Central memory CD8-positive, alpha-beta T cell (primary cell): Measurements from ENCODE around the gene LRRC28.
"Not testable (repeated sequence)": the region's sequence is repeated elsewhere in the genome, so short reads cannot be mapped to it uniquely, and the experiment has no call there.

ENCODE experiments used
- ATAC-seq: fragments of 150-1000 bp; cut with Tn5 transposase; replicated peaks from 2 replicates; pipeline ENCODE4 v1.10.0; 2022; ENCODE audit warnings: mild to moderate bottlenecking, moderate FRiP score, moderate number of reproducible peaks; ENCODE audit not compliant: poor library complexity, severe bottlenecking; ENCODE audit errors: extremely low read depth
- DNase-seq, 2 donors: peaks; one replicate each; pipeline ENCODE4 v3.0.0; 2021; ENCODE audit warnings: low spot score in 2 of 2
- H3K27ac Mint-ChIP-seq: one replicate; pipeline ENCODE4 v1.8.0; 2022; ENCODE audit warnings: low read depth, mild to moderate bottlenecking, moderate library complexity, mixed read lengths
- H3K27me3 Mint-ChIP-seq: one replicate; pipeline ENCODE4 v1.8.0; 2022; ENCODE audit warnings: mixed read lengths
- H3K36me3 Mint-ChIP-seq: one replicate; pipeline ENCODE4 v1.8.0; 2022; ENCODE audit warnings: mild to moderate bottlenecking, moderate library complexity, mixed read lengths; ENCODE audit not compliant: insufficient read depth
- H3K4me1 Mint-ChIP-seq: one replicate; pipeline ENCODE4 v1.8.0; 2022; ENCODE audit warnings: mixed read lengths
- H3K4me3 Mint-ChIP-seq: one replicate; pipeline ENCODE4 v1.8.0; 2022; ENCODE audit warnings: mild to moderate bottlenecking, moderate library complexity, mixed read lengths
- H3K9me3 Mint-ChIP-seq: one replicate; pipeline ENCODE4 v1.8.0; 2022; ENCODE audit warnings: mixed read lengths

LRRC28 gene

GRCh38 chr15:99401216-99401615 lies 149.9 kb downstream of the LRRC28 start:
- not testable (repeated sequence) for H3K36me3 Mint-ChIP-seq, H3K4me3 Mint-ChIP-seq, DNase-seq, H3K4me1 Mint-ChIP-seq, H3K9me3 Mint-ChIP-seq, H3K27ac Mint-ChIP-seq, ATAC-seq
- peaks cover 48% of the 10 kb centered on the region for H3K27me3 Mint-ChIP-seq

DNA sequence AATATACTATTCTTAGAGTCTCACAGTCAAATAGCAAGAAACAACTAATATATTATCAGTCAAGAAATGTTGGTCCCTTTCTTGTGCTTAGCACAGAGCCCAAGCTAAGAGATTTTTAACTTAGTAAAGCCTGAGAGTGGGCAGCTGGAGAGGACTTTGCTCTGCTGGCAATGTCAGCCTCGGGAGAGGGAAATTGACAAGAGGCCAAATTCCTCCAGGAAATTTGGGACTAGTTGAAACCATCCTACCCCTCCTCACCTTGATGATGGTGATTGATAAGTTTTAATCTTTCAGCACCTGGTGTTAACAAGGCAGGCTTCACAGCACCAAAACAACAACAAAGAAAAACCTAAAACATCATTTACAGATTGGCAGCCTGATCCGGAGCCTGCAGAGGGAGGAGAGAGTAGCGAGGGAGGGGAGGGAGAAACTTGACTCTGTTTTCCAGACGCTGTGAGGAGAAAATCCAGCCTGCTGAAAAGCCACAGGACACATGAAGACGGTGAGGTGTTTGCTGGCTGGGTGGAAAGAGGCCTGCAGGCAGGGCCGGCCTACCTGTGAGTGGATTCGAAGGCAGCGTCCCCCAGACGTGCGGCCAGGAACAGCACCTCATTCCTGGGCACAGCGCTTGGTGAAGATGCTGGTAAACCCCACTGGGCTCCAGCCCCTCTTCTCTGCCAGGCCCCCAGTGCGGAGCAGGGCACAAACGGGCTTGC lies 150.9 kb downstream of the LRRC28 start:
- Mint-ChIP-seq H3K27ac (no peak overlapping the region), H3K36me3 (no peaks in the 10 kb centered on the region), H3K4me1 (no peaks in the 10 kb centered on the region), H3K4me3 (no peak overlapping the region), H3K9me3 (no peaks in the 10 kb centered on the region), H3K27me3 (peaks cover 48% of the 10 kb centered on the region)
- DNase-seq (no peak), ATAC-seq (no peak)

DNA sequence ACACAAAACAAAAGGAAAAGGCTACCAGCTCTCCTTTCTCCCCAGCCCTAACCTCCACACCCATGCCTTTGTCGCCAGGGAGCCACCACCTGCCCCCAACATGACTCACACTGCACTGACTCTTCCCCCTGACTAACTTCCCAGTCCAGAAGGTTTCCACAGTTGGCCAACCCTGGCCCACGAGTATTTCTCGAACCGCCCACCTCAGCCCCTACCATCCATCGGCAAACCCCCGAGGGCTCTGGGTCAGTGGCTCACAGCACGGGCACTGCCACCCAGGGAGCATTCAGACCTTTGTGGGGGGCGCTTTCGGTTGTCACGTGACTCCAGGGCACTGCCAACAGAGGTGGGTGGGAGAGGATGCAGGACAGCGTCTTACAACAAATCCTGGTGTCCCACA lies 152.3 kb downstream of the LRRC28 start:
- Mint-ChIP-seq H3K27me3 (peaks cover 46% of the 10 kb centered on the region), H3K4me1 (no peaks in the 10 kb centered on the region), H3K27ac (peak overlapping the region; percentile 57), H3K36me3 (no peaks in the 10 kb centered on the region), H3K9me3 (no peaks in the 10 kb centered on the region), H3K4me3 (no peak overlapping the region)
- ATAC-seq (no peak), DNase-seq (no peak)

GRCh38 chr15:99404454-99404853 lies 153.2 kb downstream of the LRRC28 start:
- H3K27me3 Mint-ChIP-seq, result peaks cover 38% of the 10 kb centered on the region
- H3K36me3 Mint-ChIP-seq, result no peaks in the 10 kb centered on the region
- H3K4me3 Mint-ChIP-seq, result no peak overlapping the region
- peak overlapping the region; percentile 57 for H3K27ac Mint-ChIP-seq
- no peak for DNase-seq
- no peaks in the 10 kb centered on the region for H3K4me1 Mint-ChIP-seq
- H3K9me3 Mint-ChIP-seq, result no peaks in the 10 kb centered on the region
- ATAC-seq, result no peak

- Mint-ChIP-seq H3K27ac (no peak overlapping the region), H3K9me3 (no peaks in the 10 kb centered on the region), H3K27me3 (peaks cover 34% of the 10 kb centered on the region), H3K4me3 (no peak overlapping the region), H3K36me3 (no peaks in the 10 kb centered on the region), H3K4me1 (no peaks in the 10 kb centered on the region)
- DNase-seq (no peak), ATAC-seq (no peak)
These were observed 154.8 kb downstream of the LRRC28 start for GRCh38 chr15:99406120-99406519.

- peaks cover 26% of the 10 kb centered on the region for H3K27me3 Mint-ChIP-seq
- no peak for ATAC-seq
- H3K9me3 Mint-ChIP-seq, result no peaks in the 10 kb centered on the region
- no peak for DNase-seq
- H3K4me3 Mint-ChIP-seq, result no peak overlapping the region
- H3K4me1 Mint-ChIP-seq, result no peaks in the 10 kb centered on the region
- no peaks in the 10 kb centered on the region for H3K36me3 Mint-ChIP-seq
- no peak overlapping the region for H3K27ac Mint-ChIP-seq
These were observed 155.6 kb downstream of the LRRC28 start for GRCh38 chr15:99406716-99407487.

DNA sequence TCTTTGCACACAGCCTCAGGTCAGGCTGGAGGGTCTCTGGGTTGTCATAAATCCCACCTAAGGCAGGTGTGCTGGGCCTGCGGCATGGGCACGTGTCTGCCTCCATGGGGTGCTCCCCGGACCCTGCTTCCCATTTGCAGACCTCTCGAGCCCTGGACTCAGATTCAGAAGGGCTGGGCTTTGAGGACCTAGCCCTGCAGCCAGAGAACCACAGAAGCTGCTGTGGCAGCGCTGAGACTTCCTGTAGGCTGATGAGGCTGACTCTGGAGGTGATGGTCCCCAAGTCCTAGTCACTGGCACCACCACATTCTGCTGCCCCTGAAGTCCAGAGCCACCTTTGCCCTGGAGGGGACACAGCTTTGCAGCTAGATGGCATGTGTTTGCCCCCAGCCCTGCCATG lies 156.4 kb downstream of the LRRC28 start:
- H3K27me3 Mint-ChIP-seq, result peaks cover 19% of the 10 kb centered on the region
- no peak overlapping the region for H3K4me3 Mint-ChIP-seq
- no peaks in the 10 kb centered on the region for H3K4me1 Mint-ChIP-seq
- no peak overlapping the region for H3K27ac Mint-ChIP-seq
- H3K36me3 Mint-ChIP-seq, result no peaks in the 10 kb centered on the region
- ATAC-seq, result no peak
- DNase-seq, result no peak
- H3K9me3 Mint-ChIP-seq, result no peaks in the 10 kb centered on the region

DNA sequence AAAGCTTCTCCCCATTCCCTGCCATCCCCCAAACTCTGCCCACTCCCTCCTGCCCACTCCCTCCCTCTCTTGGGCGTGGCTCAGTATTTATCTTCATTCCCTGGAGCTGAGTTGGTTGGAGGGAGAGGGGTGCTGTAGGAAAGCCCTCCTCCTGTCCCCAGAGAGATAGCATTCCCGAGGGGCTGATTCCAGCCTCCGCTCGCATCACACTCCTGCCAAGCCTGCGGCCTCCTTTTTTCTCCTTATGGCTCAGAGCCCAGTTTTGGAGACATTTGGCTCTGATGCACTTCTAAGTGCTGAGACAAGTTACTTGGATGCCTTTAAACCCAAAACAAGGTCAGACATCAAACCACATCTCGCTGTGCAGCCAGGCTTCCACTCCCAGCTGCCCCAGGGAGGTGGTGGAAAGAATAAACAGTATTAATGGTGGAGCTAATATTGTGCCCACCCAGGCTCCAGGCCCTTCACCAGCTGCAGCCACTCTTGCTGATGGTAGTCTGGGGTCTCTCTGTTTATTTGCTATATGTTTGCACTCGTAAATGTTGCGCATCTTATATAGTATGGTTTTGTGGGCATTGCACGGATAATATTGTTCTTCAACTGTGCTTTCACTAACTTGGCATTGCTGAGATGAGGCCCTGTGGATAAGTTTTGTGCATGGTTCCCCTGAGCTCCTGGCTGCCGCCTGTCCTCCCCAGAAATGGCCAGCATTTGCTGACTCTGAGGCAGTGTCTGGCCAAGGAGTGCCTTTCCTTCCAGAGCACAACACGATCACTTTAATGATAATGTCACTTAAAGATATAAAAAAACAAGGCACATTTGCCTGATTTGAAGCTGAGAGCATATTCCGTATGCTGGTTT lies 157.2 kb downstream of the LRRC28 start:
- H3K4me1 Mint-ChIP-seq, result no peaks in the 10 kb centered on the region
- no peaks in the 10 kb centered on the region for H3K9me3 Mint-ChIP-seq
- H3K27ac Mint-ChIP-seq, result no peak overlapping the region
- H3K4me3 Mint-ChIP-seq, result no peak overlapping the region
- H3K36me3 Mint-ChIP-seq, result no peaks in the 10 kb centered on the region
- ATAC-seq, result no peak
- peaks cover 17% of the 10 kb centered on the region for H3K27me3 Mint-ChIP-seq
- DNase-seq, result no peak

- H3K4me3 Mint-ChIP-seq, result no peak overlapping the region
- H3K9me3 Mint-ChIP-seq, result no peaks in the 10 kb centered on the region
- H3K36me3 Mint-ChIP-seq, result no peaks in the 10 kb centered on the region
- H3K4me1 Mint-ChIP-seq, result no peaks in the 10 kb centered on the region
- DNase-seq, result no peak
- no peak for ATAC-seq
- H3K27me3 Mint-ChIP-seq, result peaks cover 11% of the 10 kb centered on the region
- H3K27ac Mint-ChIP-seq, result no peak overlapping the region
These were observed 157.8 kb downstream of the LRRC28 start for GRCh38 chr15:99409097-99409473.

- H3K4me1 Mint-ChIP-seq, result no peaks in the 10 kb centered on the region
- H3K27ac Mint-ChIP-seq, result no peak overlapping the region
- H3K27me3 Mint-ChIP-seq, result peaks cover 6% of the 10 kb centered on the region
- no peak overlapping the region for H3K4me3 Mint-ChIP-seq
- ATAC-seq (no peak), DNase-seq (no peak)
- no peaks in the 10 kb centered on the region for H3K9me3 Mint-ChIP-seq
- H3K36me3 Mint-ChIP-seq, result no peaks in the 10 kb centered on the region
These were observed 158.3 kb downstream of the LRRC28 start for GRCh38 chr15:99409560-99409959.

GRCh38 chr15:99410477-99410876 lies 159.2 kb downstream of the LRRC28 start:
- Mint-ChIP-seq H3K27ac (no peak overlapping the region), H3K9me3 (no peaks in the 10 kb centered on the region), H3K4me1 (no peaks in the 10 kb centered on the region), H3K4me3 (no peak overlapping the region), H3K36me3 (no peaks in the 10 kb centered on the region), H3K27me3 (no peaks in the 10 kb centered on the region)
- ATAC-seq, result no peak
- DNase-seq, result no peak

DNA sequence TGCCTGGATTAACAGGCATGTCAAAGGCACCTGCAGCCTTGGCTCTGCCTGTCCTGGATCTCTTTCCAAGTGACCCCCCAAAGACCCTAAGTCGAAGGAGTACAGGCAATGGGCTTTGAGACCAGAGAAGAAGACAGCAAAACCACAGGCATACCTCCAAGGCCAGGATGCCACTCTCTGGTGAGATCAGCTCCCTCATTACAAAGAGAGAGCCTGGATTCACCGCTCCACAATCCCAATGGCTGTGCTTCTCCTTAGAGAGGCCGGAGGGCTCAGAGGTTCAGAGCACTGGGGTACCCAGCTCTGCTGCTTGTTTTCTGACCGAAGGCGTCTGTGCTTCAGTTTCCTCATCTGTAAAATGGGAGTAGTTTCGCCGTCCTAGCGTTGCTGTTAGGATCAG lies 160.0 kb downstream of the LRRC28 start:
- ATAC-seq (no peak), DNase-seq (no peak)
- no peaks in the 10 kb centered on the region for H3K9me3 Mint-ChIP-seq
- H3K4me3 Mint-ChIP-seq, result no peak overlapping the region
- no peak overlapping the region for H3K27ac Mint-ChIP-seq
- H3K4me1 Mint-ChIP-seq, result no peaks in the 10 kb centered on the region
- no peaks in the 10 kb centered on the region for H3K27me3 Mint-ChIP-seq
- no peaks in the 10 kb centered on the region for H3K36me3 Mint-ChIP-seq
